ENCODE data around the gene MKX. TPM values are rescaled to one million over a fixed set of nuclear protein-coding genes. Genes with fewer than 3 reads are reported as not detected.

The MKX gene
- not detected in 2 replicates for total RNA-seq

GRCh38 chr10:27745732-27746396 is at the start of gene MKX:
Gene MKX (minus strand): TSS chr10:27745819. CDS start chr10:27743415, 2,404 bp downstream.
- H3K27ac Mint-ChIP-seq = no peak within 1 kb of the TSS

DNA sequence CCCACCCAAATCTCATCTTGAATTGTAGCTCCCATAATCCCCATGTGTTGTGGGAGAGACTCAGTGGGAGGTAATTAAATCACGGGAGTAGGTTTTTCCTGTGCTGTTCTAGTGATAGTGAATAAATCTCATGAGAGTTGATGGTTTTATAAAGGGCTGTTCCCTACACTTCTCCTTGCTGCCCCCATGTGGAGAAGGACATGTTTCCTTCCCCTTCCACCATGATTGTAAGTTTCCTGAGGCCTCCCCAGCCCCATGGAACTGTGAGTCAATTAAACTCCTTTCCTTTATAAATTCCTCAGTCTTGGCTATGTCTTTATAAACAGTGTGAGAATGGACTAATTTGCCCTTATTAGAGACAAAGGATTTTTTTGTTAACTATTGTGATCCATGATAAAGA is 48.5 kb upstream of the MKX start:
- no peaks in the 10 kb centered on the region for H3K27me3 Mint-ChIP-seq (ENCODE audit: low read depth)
- no peaks in the 10 kb centered on the region for H3K4me1 Mint-ChIP-seq (ENCODE audit: low read depth)
- DNase-seq (ENCODE audit: low spot score) = no peak
- intact Hi-C loops (cut with micrococcal nuclease) = no loop called here
- no peak overlapping the region for H3K27ac Mint-ChIP-seq
- no peak overlapping the region for H3K4me3 Mint-ChIP-seq (ENCODE audit: low read depth)
- no peaks in the 10 kb centered on the region for H3K9me3 Mint-ChIP-seq
- H3K36me3 Mint-ChIP-seq (ENCODE audit: low read depth) = no peaks in the 10 kb centered on the region

More at GRCh38 chr10:27745732-27746396, at the start of gene MKX:
- peaks cover 65% of the 10 kb centered on the region for H3K27me3 Mint-ChIP-seq (ENCODE audit: low read depth)
- H3K9me3 Mint-ChIP-seq = no peaks in the 10 kb centered on the region
- H3K4me3 Mint-ChIP-seq (ENCODE audit: low read depth) = peak within 1 kb of the TSS; percentile 35
- DNase-seq (ENCODE audit: low spot score) = no peak
- intact Hi-C loops (cut with micrococcal nuclease) = loop anchor here (2.0 to 10.0 kb wide), 3 partner anchors 253 to 1529 kb away; partner anchors contain the start of genes BAMBI, GAD2 and ODAD2
- H3K36me3 Mint-ChIP-seq (ENCODE audit: low read depth) = no peaks in the 10 kb centered on the region
- peaks cover 25% of the 10 kb centered on the region for H3K4me1 Mint-ChIP-seq (ENCODE audit: low read depth)

- no peaks in the 10 kb centered on the region for H3K9me3 Mint-ChIP-seq
- H3K27ac Mint-ChIP-seq = no peak overlapping the region
- intact Hi-C loops (cut with micrococcal nuclease) = no loop called here
Observed at GRCh38 chr10:27792216-27792615, 46.6 kb upstream of the MKX start.

DNA sequence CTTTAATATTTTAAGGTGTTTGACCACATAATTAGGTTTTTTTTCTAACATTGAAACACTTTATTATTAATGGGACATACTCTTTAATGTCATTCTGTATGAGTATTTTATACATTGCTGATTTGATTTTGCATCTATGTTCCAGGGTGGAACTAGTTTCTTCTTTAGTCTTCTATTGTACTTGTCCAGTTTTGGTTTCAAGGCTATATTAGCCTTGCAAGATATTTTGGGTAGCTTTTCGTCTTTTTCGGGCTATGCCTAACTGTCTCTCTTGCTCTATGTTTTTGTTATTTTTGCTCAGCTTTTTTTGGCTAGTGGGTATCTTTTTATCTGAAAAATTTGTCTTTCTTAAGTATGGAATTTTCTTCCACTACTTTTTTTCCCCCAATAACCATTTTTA is 38.7 kb upstream of the MKX start:
- no peaks in the 10 kb centered on the region for H3K9me3 Mint-ChIP-seq
- H3K36me3 Mint-ChIP-seq (ENCODE audit: low read depth) = no peaks in the 10 kb centered on the region
- H3K27me3 Mint-ChIP-seq (ENCODE audit: low read depth) = peaks cover 13% of the 10 kb centered on the region
- H3K4me3 Mint-ChIP-seq (ENCODE audit: low read depth) = no peak overlapping the region
- H3K27ac Mint-ChIP-seq = no peak overlapping the region
- intact Hi-C loops (cut with micrococcal nuclease) = no loop called here
- no peak for DNase-seq (ENCODE audit: low spot score)
- no peaks in the 10 kb centered on the region for H3K4me1 Mint-ChIP-seq (ENCODE audit: low read depth)

More at GRCh38 chr10:27792216-27792615, 46.6 kb upstream of the MKX start:
- H3K4me3 Mint-ChIP-seq (ENCODE audit: low read depth) = no peak overlapping the region
- no peaks in the 10 kb centered on the region for H3K36me3 Mint-ChIP-seq (ENCODE audit: low read depth)
- no peaks in the 10 kb centered on the region for H3K4me1 Mint-ChIP-seq (ENCODE audit: low read depth)
- no peaks in the 10 kb centered on the region for H3K27me3 Mint-ChIP-seq (ENCODE audit: low read depth)
- DNase-seq (ENCODE audit: low spot score) = no peak

GRCh38 chr10:27783660-27784059 is 38.0 kb upstream of the MKX start:
- intact Hi-C loops (cut with micrococcal nuclease) = no loop called here
- Mint-ChIP-seq H3K27ac (no peak overlapping the region), H3K27me3 (ENCODE audit: low read depth) (peaks cover 13% of the 10 kb centered on the region), H3K9me3 (no peaks in the 10 kb centered on the region), H3K36me3 (ENCODE audit: low read depth) (no peaks in the 10 kb centered on the region), H3K4me1 (ENCODE audit: low read depth) (no peaks in the 10 kb centered on the region), H3K4me3 (ENCODE audit: low read depth) (no peak overlapping the region)
- DNase-seq (ENCODE audit: low spot score) = no peak

DNA sequence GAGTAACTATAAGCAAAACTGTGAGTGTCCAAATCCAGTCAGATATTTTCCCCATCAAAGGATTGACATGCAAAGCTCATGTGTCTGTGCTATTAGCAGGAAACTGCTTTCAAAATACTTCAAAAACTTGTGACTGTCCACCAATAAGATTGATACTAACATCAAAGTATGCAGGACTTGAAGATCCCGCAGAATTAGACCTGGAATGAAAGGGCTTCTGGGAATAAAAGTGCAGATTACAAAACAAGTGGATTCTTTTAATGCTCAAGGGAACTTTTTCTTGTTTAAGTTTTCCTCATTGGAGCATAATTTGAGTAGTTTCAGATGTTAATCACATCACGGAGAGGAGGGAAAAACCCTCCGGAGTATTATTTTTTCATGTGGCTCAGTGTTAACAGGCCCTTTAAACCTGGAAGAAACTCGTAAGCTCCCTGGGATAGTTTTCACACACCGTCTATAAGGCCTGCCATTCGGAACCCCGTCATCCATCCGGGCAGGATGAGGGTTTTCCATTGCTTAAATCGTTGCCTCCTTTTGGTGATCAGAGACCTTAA is 33.9 kb upstream of the MKX start:
- no peaks in the 10 kb centered on the region for H3K36me3 Mint-ChIP-seq (ENCODE audit: low read depth)
- H3K9me3 Mint-ChIP-seq = no peaks in the 10 kb centered on the region
- no peaks in the 10 kb centered on the region for H3K4me1 Mint-ChIP-seq (ENCODE audit: low read depth)
- H3K4me3 Mint-ChIP-seq (ENCODE audit: low read depth) = no peak overlapping the region
- intact Hi-C loops (cut with micrococcal nuclease) = no loop called here
- no peak for DNase-seq (ENCODE audit: low spot score)
- peaks cover 17% of the 10 kb centered on the region for H3K27me3 Mint-ChIP-seq (ENCODE audit: low read depth)
- H3K27ac Mint-ChIP-seq = no peak overlapping the region

- no peaks in the 10 kb centered on the region for H3K36me3 Mint-ChIP-seq (ENCODE audit: low read depth)
- H3K4me1 Mint-ChIP-seq (ENCODE audit: low read depth) = peaks cover 4% of the 10 kb centered on the region
- H3K27ac Mint-ChIP-seq = no peak overlapping the region
- DNase-seq (ENCODE audit: low spot score) = no peak
- no peaks in the 10 kb centered on the region for H3K9me3 Mint-ChIP-seq
- intact Hi-C loops (cut with micrococcal nuclease) = no loop called here
- no peak overlapping the region for H3K4me3 Mint-ChIP-seq (ENCODE audit: low read depth)
- H3K27me3 Mint-ChIP-seq (ENCODE audit: low read depth) = peaks cover 32% of the 10 kb centered on the region
Observed at GRCh38 chr10:27774831-27775230, 29.2 kb upstream of the MKX start.

GRCh38 chr10:27771231-27771630 is 25.6 kb upstream of the MKX start:
- DNase-seq (ENCODE audit: low spot score) = no peak
- peaks cover 40% of the 10 kb centered on the region for H3K27me3 Mint-ChIP-seq (ENCODE audit: low read depth)
- H3K36me3 Mint-ChIP-seq (ENCODE audit: low read depth) = no peaks in the 10 kb centered on the region
- no peak overlapping the region for H3K27ac Mint-ChIP-seq
- H3K4me3 Mint-ChIP-seq (ENCODE audit: low read depth) = no peak overlapping the region
- peaks cover 4% of the 10 kb centered on the region for H3K4me1 Mint-ChIP-seq (ENCODE audit: low read depth)
- H3K9me3 Mint-ChIP-seq = no peaks in the 10 kb centered on the region
- intact Hi-C loops (cut with micrococcal nuclease) = no loop called here

DNA sequence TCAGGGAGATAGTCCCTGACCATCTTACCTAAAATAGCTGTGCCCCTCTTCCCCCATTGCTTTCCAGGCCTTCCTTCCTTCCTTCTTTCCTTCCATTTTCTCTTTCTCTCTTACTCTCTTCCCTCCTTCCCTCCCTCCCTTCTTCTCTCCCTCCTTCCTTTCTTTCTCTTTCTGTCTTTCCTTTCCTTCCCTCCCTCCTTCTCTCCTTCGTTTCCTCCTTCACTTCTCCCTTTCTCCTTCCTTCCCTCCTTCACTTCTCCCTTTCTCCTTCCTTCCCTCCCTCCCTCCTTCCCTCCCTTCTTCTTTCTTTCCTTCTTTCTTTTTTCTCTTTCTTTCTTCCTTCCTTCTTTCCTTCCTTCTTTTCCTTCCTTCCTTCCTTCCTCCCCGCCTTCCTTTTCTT is 24.6 kb upstream of the MKX start:
- intact Hi-C loops (cut with micrococcal nuclease) = no loop called here
- H3K4me3 Mint-ChIP-seq (ENCODE audit: low read depth) = no peak overlapping the region
- peaks cover 4% of the 10 kb centered on the region for H3K4me1 Mint-ChIP-seq (ENCODE audit: low read depth)
- H3K36me3 Mint-ChIP-seq (ENCODE audit: low read depth) = no peaks in the 10 kb centered on the region
- H3K27ac Mint-ChIP-seq = no peak overlapping the region
- DNase-seq (ENCODE audit: low spot score) = no peak
- H3K9me3 Mint-ChIP-seq = no peaks in the 10 kb centered on the region
- peaks cover 38% of the 10 kb centered on the region for H3K27me3 Mint-ChIP-seq (ENCODE audit: low read depth)

DNA sequence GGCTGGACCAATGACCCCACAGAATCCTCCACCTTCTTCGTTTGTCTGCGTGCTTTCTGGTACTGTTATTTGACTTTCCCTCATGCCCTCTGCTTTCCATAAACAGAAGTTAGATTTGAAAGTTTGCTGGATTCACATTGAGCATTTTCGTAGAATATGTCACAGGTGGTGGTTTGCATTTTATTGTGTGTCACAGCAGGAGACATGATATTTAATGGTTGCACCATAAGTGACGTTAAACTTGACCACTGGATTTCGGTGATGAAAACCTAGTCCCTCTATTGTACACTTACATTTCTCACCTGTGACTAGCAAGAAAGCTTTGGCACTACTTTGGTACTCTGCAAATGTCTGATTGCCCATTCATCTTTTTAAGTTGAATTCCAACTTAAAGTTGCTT is 15.2 kb upstream of the MKX start:
- DNase-seq (ENCODE audit: low spot score) = no peak
- intact Hi-C loops (cut with micrococcal nuclease) = no loop called here
- H3K4me3 Mint-ChIP-seq (ENCODE audit: low read depth) = no peak overlapping the region
- peaks cover 31% of the 10 kb centered on the region for H3K27me3 Mint-ChIP-seq (ENCODE audit: low read depth)
- H3K36me3 Mint-ChIP-seq (ENCODE audit: low read depth) = no peaks in the 10 kb centered on the region
- H3K27ac Mint-ChIP-seq = no peak overlapping the region
- H3K9me3 Mint-ChIP-seq = no peaks in the 10 kb centered on the region
- H3K4me1 Mint-ChIP-seq (ENCODE audit: low read depth) = no peaks in the 10 kb centered on the region

- H3K4me1 Mint-ChIP-seq (ENCODE audit: low read depth) = no peaks in the 10 kb centered on the region
- intact Hi-C loops (cut with micrococcal nuclease) = no loop called here
- H3K9me3 Mint-ChIP-seq = no peaks in the 10 kb centered on the region
- no peak overlapping the region for H3K4me3 Mint-ChIP-seq (ENCODE audit: low read depth)
- no peak for DNase-seq (ENCODE audit: low spot score)
- peaks cover 34% of the 10 kb centered on the region for H3K27me3 Mint-ChIP-seq (ENCODE audit: low read depth)
- no peak overlapping the region for H3K27ac Mint-ChIP-seq
- no peaks in the 10 kb centered on the region for H3K36me3 Mint-ChIP-seq (ENCODE audit: low read depth)
Observed at GRCh38 chr10:27759483-27760272, 14.1 kb upstream of the MKX start.

GRCh38 chr10:27752673-27753237 is 7.1 kb upstream of the MKX start:
- no peak overlapping the region for H3K4me3 Mint-ChIP-seq (ENCODE audit: low read depth)

GRCh38 chr10:27748601-27749000 is 3.0 kb upstream of the MKX start:
- Mint-ChIP-seq H3K27me3 (ENCODE audit: low read depth) (peaks cover 73% of the 10 kb centered on the region), H3K9me3 (no peaks in the 10 kb centered on the region), H3K4me3 (ENCODE audit: low read depth) (no peak overlapping the region), H3K4me1 (ENCODE audit: low read depth) (peaks cover 18% of the 10 kb centered on the region), H3K27ac (no peak overlapping the region), H3K36me3 (ENCODE audit: low read depth) (no peaks in the 10 kb centered on the region)
- no peak for DNase-seq (ENCODE audit: low spot score)
- intact Hi-C loops (cut with micrococcal nuclease) = loop anchor here (5.0 to 10.0 kb wide), 2 partner anchors 926 to 1531 kb away; partner anchors contain the start of genes BAMBI and GAD2

More at GRCh38 chr10:27752673-27753237, 7.1 kb upstream of the MKX start:
- no peak for DNase-seq (ENCODE audit: low spot score)
- H3K9me3 Mint-ChIP-seq = no peaks in the 10 kb centered on the region
- intact Hi-C loops (cut with micrococcal nuclease) = no loop called here
- no peak overlapping the region for H3K27ac Mint-ChIP-seq
- H3K27me3 Mint-ChIP-seq (ENCODE audit: low read depth) = peaks cover 50% of the 10 kb centered on the region
- no peaks in the 10 kb centered on the region for H3K4me1 Mint-ChIP-seq (ENCODE audit: low read depth)
- no peaks in the 10 kb centered on the region for H3K36me3 Mint-ChIP-seq (ENCODE audit: low read depth)

All from activated T-helper 2 cell treated with anti-CD3 and anti-CD28 coated beads, Interferon-gamma antibody, Interleukin-2, Interleukin-4, amounts not matched to agents 10 μg/mL and 5 μg/mL and 100 μg/mL, durations not matched to agents 14 hours and 24 hours and 36 hours (primary cell).